Common myeloid progenitor, CD34-positive (primary cell): ENCODE data around the gene ANXA6.

Experiments used
- CTCF ChIA-PET: fragments of 350-600 bp; sonication (Branson Sonifier 250); formaldehyde crosslinking; loops from one replicate; lab custom pipeline; 2021; ENCODE audit warnings: antibody characterized with exemption; lab: Charles Lee
- POLR2A ChIA-PET: fragments of 350-600 bp; sonication (Branson Sonifier 250); formaldehyde crosslinking; loops from one replicate; lab custom pipeline; 2021; ENCODE audit warnings: antibody characterized with exemption; lab: Charles Lee
- DNase-seq, 3 donors: peaks; one replicate each; pipeline versions ENCODE4 v3.0.0 to v3.0.0-alpha.2; 2013
- H3K27ac ChIP-seq, 2 experiments: 1 replicate in 1 of 2; 2 replicates in 1 of 2; pipeline ENCODE4 v1.7.0; 2013; ENCODE audit warnings: inconsistent platforms in 2 of 2, low read length in 2 of 2, mild to moderate bottlenecking in 2 of 2, low read depth in 1 of 2, moderate library complexity in 1 of 2; ENCODE audit not compliant: severe bottlenecking in 2 of 2, insufficient read depth in 1 of 2, poor library complexity in 1 of 2
- H3K27me3 ChIP-seq, 5 experiments: replicated peaks in 2 of 5; 1 replicate in 3 of 5; 2 replicates in 2 of 5; pipeline versions ENCODE4 v1.6.1 to v1.7.0; 2013; ENCODE audit warnings: low read length in 4 of 5, mild to moderate bottlenecking in 2 of 5, moderate library complexity in 2 of 5, inconsistent platforms in 1 of 5; ENCODE audit not compliant: insufficient read depth in 5 of 5, control insufficient read depth in 4 of 5
- H3K36me3 ChIP-seq, 4 experiments: 1 replicate in 2 of 4; 2 replicates in 2 of 4; pipeline versions ENCODE4 v1.6.1 to v1.7.0; 2013; ENCODE audit warnings: low read length in 3 of 4, control low read depth in 1 of 4, mild to moderate bottlenecking in 1 of 4; ENCODE audit not compliant: control insufficient read depth in 4 of 4, insufficient read depth in 4 of 4
- H3K4me1 ChIP-seq, 4 experiments: 1 replicate in 3 of 4; 2 replicates in 1 of 4; pipeline versions ENCODE4 v1.6.1 to v1.7.1; 2013; ENCODE audit warnings: low read length in 3 of 4, mild to moderate bottlenecking in 3 of 4, control low read depth in 1 of 4, inconsistent platforms in 1 of 4, moderate library complexity in 1 of 4; ENCODE audit not compliant: control insufficient read depth in 4 of 4, insufficient read depth in 4 of 4; ENCODE audit errors: control extremely low read depth in 1 of 4
- H3K4me3 ChIP-seq, 7 experiments: 1 replicate in 4 of 7; 2 replicates in 3 of 7; pipeline versions ENCODE4 v1.5.1 to v1.7.0; 2013; ENCODE audit warnings: mild to moderate bottlenecking in 7 of 7, low read length in 6 of 7, moderate library complexity in 6 of 7, inconsistent platforms in 2 of 7, low read depth in 2 of 7, control low read depth in 1 of 7; ENCODE audit not compliant: insufficient read depth in 4 of 7, control insufficient read depth in 1 of 7; ENCODE audit errors: extremely low read depth in 1 of 7
- H3K9me3 ChIP-seq, 5 experiments: 1 replicate in 4 of 5; 2 replicates in 1 of 5; pipeline versions ENCODE4 v1.6.1 to v1.7.1; 2013; ENCODE audit warnings: low read length in 4 of 5, mild to moderate bottlenecking in 2 of 5, inconsistent platforms in 1 of 5, low read depth in 1 of 5, moderate library complexity in 1 of 5; ENCODE audit not compliant: control insufficient read depth in 4 of 5, insufficient read depth in 2 of 5; ENCODE audit errors: control extremely low read depth in 1 of 5
- WGBS: methylation state at CpG from one replicate; pipeline ENCODE4 v1.1.5; 2013; ENCODE audit not compliant: insufficient coverage; 5-methylcytosine and 5-hydroxymethylcytosine counted together

Gene ANXA6

GRCh38 chr5:151062405-151063141 is 95.0 kb downstream of the ANXA6 start:
- Histone ChIP-seq H3K27ac (peak overlapping the region in 1 of 2 experiments; percentile 3), H3K36me3 (peaks cover 2 to 57% (median 40%) of the 10 kb centered on the region in 4 experiments), H3K4me1 (peaks cover 4 to 63% (median 55%) of the 10 kb centered on the region in 4 experiments), H3K4me3 (no peak overlapping the region), H3K9me3 (no peaks in the 10 kb centered on the region), H3K27me3 (no peaks in the 10 kb centered on the region)
- WGBS, result 96% methylated on average over 5 of the region's 5 CpGs
- no peak for DNase-seq
- CTCF ChIA-PET, result interaction anchor here (1.2 to 45.7 kb wide), 6 partner anchors 10 to 103 kb away, joined by 3 to 1757 read pairs (median 6); no protein-coding TSS in a partner anchor
- POLR2A ChIA-PET, result interaction anchor here (1.0 to 1.4 kb wide), 2 partner anchors 10 to 18 kb away, joined by 4 read pairs; partner anchors contain the start of gene TNIP1

DNA sequence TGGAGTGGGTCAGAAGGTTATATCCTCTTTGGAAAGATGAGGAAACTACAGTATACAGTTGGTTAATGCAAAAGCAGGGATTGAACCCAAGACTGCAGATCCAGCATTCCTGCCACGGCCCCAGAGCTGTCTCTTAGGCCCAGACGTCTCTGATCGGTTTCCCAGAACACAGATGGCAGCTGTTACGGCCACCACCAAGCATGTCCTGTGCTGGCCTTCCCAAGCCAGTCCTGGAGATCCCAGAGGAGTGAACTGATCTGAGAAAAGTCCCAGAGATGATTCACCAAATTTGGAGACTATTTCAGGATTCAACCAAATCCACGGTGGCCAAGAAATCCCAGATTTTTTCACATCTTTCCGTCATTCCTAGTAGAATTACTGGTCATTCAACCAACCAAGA is 96.8 kb downstream of the ANXA6 start:
- peaks cover 4 to 64% (median 57%) of the 10 kb centered on the region in 4 experiments for H3K4me1 ChIP-seq
- ChIA-PET CTCF (interaction anchor here (1.1 to 45.7 kb wide), 5 partner anchors 9 to 53 kb away, joined by 3 to 1757 read pairs (median 18); partner anchors contain the start of gene TNIP1), POLR2A (interaction anchor here (0.9 kb wide), 1 partner anchor 21 kb away, joined by 4 read pairs; no protein-coding TSS in a partner anchor)
- peak overlapping the region; percentile 18 to 72 for H3K27ac ChIP-seq
- H3K36me3 ChIP-seq, result peaks cover 2 to 58% (median 43%) of the 10 kb centered on the region in 4 experiments
- H3K4me3 ChIP-seq, result no peak overlapping the region
- no peaks in the 10 kb centered on the region for H3K27me3 ChIP-seq
- 96% methylated on average over 6 of the region's 6 CpGs for WGBS
- no peak for DNase-seq
- no peaks in the 10 kb centered on the region for H3K9me3 ChIP-seq

- 63% methylated on average over 7 of the region's 7 CpGs for WGBS
- ChIA-PET CTCF (interaction anchor here (0.9 to 45.7 kb wide), 11 partner anchors 9 to 179 kb away, joined by 3 to 1757 read pairs (median 7); partner anchors contain the start of gene TNIP1), POLR2A (interaction anchor here (0.6 to 0.9 kb wide), 2 partner anchors 12 to 56 kb away, joined by 3 to 4 read pairs; no protein-coding TSS in a partner anchor)
- H3K4me3 ChIP-seq, result peak overlapping the region in 1 of 7 experiments; percentile 30
- peak in 2 of 3 donors; percentile 65 to 70 for DNase-seq
- H3K36me3 ChIP-seq, result peaks cover 13 to 75% (median 58%) of the 10 kb centered on the region in 4 experiments
- no peaks in the 10 kb centered on the region for H3K9me3 ChIP-seq
- H3K27me3 ChIP-seq, result no peaks in the 10 kb centered on the region
- H3K4me1 ChIP-seq, result peaks cover 5 to 58% (median 49%) of the 10 kb centered on the region in 4 experiments
- H3K27ac ChIP-seq, result peak overlapping the region; percentile 58 to 72
These were observed 98.6 kb downstream of the ANXA6 start for GRCh38 chr5:151058891-151059489.

DNA sequence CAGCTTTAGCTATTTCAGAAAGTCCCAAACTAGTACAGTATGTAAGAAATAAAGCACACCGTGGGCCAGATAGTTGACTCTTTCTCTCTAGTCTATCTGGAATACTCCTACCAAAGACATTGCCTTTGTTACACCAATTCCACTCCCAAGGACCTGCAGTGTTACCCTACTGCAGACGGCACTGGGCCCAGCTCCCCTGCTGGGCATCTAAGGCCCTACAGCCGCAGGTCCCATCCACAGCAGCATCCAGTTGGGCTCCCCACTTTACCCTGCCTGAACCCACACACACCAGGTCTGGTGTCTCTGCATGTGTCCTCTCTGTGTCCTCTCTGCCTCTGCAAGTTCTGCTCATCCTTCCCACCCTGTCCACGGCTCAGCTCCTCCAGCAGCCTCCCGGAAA is 99.3 kb downstream of the ANXA6 start:
- Histone ChIP-seq H3K36me3 (peaks cover 14 to 82% (median 63%) of the 10 kb centered on the region in 4 experiments), H3K27ac (no peak overlapping the region), H3K4me1 (peaks cover 5 to 51% (median 42%) of the 10 kb centered on the region in 4 experiments), H3K9me3 (no peaks in the 10 kb centered on the region), H3K4me3 (no peak overlapping the region), H3K27me3 (no peaks in the 10 kb centered on the region)
- ChIA-PET CTCF (interaction anchor here (0.9 to 45.7 kb wide), 12 partner anchors 8 to 107 kb away, joined by 3 to 1757 read pairs (median 6); partner anchors contain the start of gene TNIP1), POLR2A (no interaction called here)
- DNase-seq, result peak in 1 of 3 donors; percentile 27
- WGBS, result 94% methylated on average over 4 of the region's 5 CpGs

GRCh38 chr5:151056379-151057325 is 100.9 kb downstream of the ANXA6 start:
- CTCF ChIA-PET, result interaction anchor here (1.0 to 45.7 kb wide), 5 partner anchors 13 to 57 kb away, joined by 3 to 1757 read pairs (median 3); no protein-coding TSS in a partner anchor
- POLR2A ChIA-PET, result interaction anchor here (0.6 kb wide), 1 partner anchor 8 kb away, joined by 3 read pairs; no protein-coding TSS in a partner anchor
- peaks cover 3 to 46% (median 42%) of the 10 kb centered on the region in 4 experiments for H3K4me1 ChIP-seq
- H3K27ac ChIP-seq, result no peak overlapping the region
- peaks cover 11 to 79% (median 54%) of the 10 kb centered on the region in 4 experiments for H3K36me3 ChIP-seq
- no peak for DNase-seq
- 94% methylated on average over 21 of the region's 25 CpGs for WGBS
- no peaks in the 10 kb centered on the region for H3K9me3 ChIP-seq
- H3K4me3 ChIP-seq, result no peak overlapping the region
- H3K27me3 ChIP-seq, result no peaks in the 10 kb centered on the region

DNA sequence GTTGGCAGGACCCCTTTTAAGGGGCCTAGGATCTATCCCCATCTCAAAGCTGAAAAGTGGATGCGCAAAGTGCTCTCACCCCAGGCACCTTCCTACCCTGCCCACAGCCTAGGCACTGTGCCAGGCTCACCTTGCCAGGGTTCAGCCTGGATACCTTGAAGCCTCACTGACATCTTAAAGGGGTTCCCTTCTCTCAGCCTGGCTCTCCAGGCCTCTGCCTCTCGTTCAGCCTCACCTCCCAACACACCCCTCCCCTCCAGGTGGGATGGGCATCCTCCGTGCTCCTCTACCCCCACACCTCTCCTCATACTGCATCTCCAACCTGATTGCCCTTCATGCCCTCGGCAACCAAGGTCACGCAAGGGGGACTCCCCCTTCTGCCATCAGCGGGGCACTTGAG is 102.2 kb downstream of the ANXA6 start:
- H3K9me3 ChIP-seq, result no peaks in the 10 kb centered on the region
- no peak overlapping the region for H3K27ac ChIP-seq
- no peaks in the 10 kb centered on the region for H3K27me3 ChIP-seq
- peaks cover 16 to 77% (median 51%) of the 10 kb centered on the region in 4 experiments for H3K36me3 ChIP-seq
- no peak for DNase-seq
- POLR2A ChIA-PET, result no interaction called here
- no peak overlapping the region for H3K4me3 ChIP-seq
- CTCF ChIA-PET, result interaction anchor here (0.9 to 45.7 kb wide), 6 partner anchors 18 to 194 kb away, joined by 3 to 1757 read pairs (median 4); partner anchors contain the start of gene TNIP1
- H3K4me1 ChIP-seq, result peaks cover 3 to 40% (median 33%) of the 10 kb centered on the region in 4 experiments
- 100% methylated on average over 4 of the region's 6 CpGs for WGBS
